Loucy (cell line): Measurements from ENCODE around the gene OR4C12.
"Not testable (repeated sequence)": the region's sequence is repeated elsewhere in the genome, so short reads cannot be mapped to it uniquely, and the experiment has no call there.

Source experiments
- H2AFZ ChIP-seq: fragments of 200-600 bp; sonication (generic); 2 replicates; pipeline ENCODE4 v1.6.0; 2016; ENCODE audit warnings: antibody characterized with exemption, mild to moderate bottlenecking, low read length, moderate library complexity
- H3F3A ChIP-seq: fragments of 200-600 bp; 2 replicates; pipeline ENCODE4 v1.6.0; 2016; ENCODE audit warnings: antibody characterized with exemption, low read depth, mild to moderate bottlenecking
- H3K27me3 ChIP-seq: fragments of 200-600 bp; sonication (generic); 2 replicates; pipeline ENCODE4 v1.6.1; 2014; ENCODE audit warnings: low read length, mild to moderate bottlenecking; ENCODE audit not compliant: insufficient read depth, poor library complexity, severe bottlenecking
- H3K36me3 ChIP-seq: fragments of 200-600 bp; sonication (generic); 2 replicates; pipeline ENCODE4 v1.6.1; 2016; ENCODE audit warnings: low read length; ENCODE audit not compliant: insufficient read depth
- H3K4me1 ChIP-seq: fragments of 200-600 bp; sonication (generic); 2 replicates; pipeline ENCODE4 v1.5.1; 2014; ENCODE audit warnings: low read length, mild to moderate bottlenecking; ENCODE audit not compliant: insufficient read depth, poor library complexity, severe bottlenecking
- H3K4me2 ChIP-seq: fragments of 200-600 bp; sonication (generic); 2 replicates; pipeline ENCODE4 v1.6.0; 2014; ENCODE audit warnings: antibody characterized with exemption, low read length, low read depth, mild to moderate bottlenecking; ENCODE audit not compliant: poor library complexity, severe bottlenecking
- H3K4me3 ChIP-seq: fragments of 200-600 bp; sonication (generic); 2 replicates; pipeline ENCODE4 v1.5.1; 2014; ENCODE audit warnings: low read length, mild to moderate bottlenecking, mixed read lengths; ENCODE audit not compliant: poor library complexity, severe bottlenecking
- H3K79me2 ChIP-seq: fragments of 200-600 bp; sonication (generic); 2 replicates; pipeline ENCODE4 v1.6.1; 2014; ENCODE audit warnings: low read length; ENCODE audit not compliant: insufficient read depth
- H3K9ac ChIP-seq: fragments of 200-600 bp; sonication (generic); 2 replicates; pipeline ENCODE4 v1.6.0; 2014; ENCODE audit warnings: mild to moderate bottlenecking, low read depth, low read length, moderate library complexity; ENCODE audit not compliant: poor library complexity, severe bottlenecking
- H3K9me2 ChIP-seq: fragments of 200-600 bp; sonication (generic); replicated peaks from 2 replicates; pipeline ENCODE4 v1.6.1; 2016; ENCODE audit warnings: low read depth, low read length, mixed read lengths
- H3K9me3 ChIP-seq: fragments of 200-600 bp; sonication (generic); 2 replicates; pipeline ENCODE4 v1.6.1; 2014; ENCODE audit warnings: mild to moderate bottlenecking, antibody characterized with exemption, low read length, low read depth; ENCODE audit not compliant: insufficient read depth
- H4K20me1 ChIP-seq: fragments of 200-600 bp; sonication (generic); 2 replicates; pipeline ENCODE4 v1.6.0; 2014; ENCODE audit warnings: antibody characterized with exemption, low read length, mild to moderate bottlenecking; ENCODE audit not compliant: insufficient read depth, poor library complexity, severe bottlenecking
- CTCF ChIP-seq: fragments of 200-600 bp; sonication (generic); conservative IDR thresholded peaks from 2 replicates; pipeline ENCODE4 v1.5.1; 2014; ENCODE audit warnings: mild to moderate bottlenecking, antibody characterized with exemption, low read length
- EZH2phosphoT487 ChIP-seq: fragments of 200-600 bp; IDR thresholded peaks from 2 replicates; pipeline ENCODE4 v1.6.1; 2018; ENCODE audit warnings: antibody characterized with exemption, mild to moderate bottlenecking, moderate library complexity, borderline replicate concordance

OR4C12 gene

GRCh38 chr11:49952091-49952490, 30.2 kb downstream of the OR4C12 start, which contains the start of gene OR4C13:
Gene OR4C13 (plus strand): TSS chr11:49952391. CDS start chr11:49952423, 32 bp downstream.
- H3K4me1 ChIP-seq, result no peaks in the 10 kb centered on the region
- H3F3A ChIP-seq, result no peaks in the 10 kb centered on the region

GRCh38 chr11:49948701-49949100, 33.6 kb downstream of the OR4C12 start:
- H3K36me3 ChIP-seq, H3K79me2 ChIP-seq, H3K4me1 ChIP-seq: not testable (repeated sequence)

More at GRCh38 chr11:49952091-49952490, 30.2 kb downstream of the OR4C12 start, which contains the start of gene OR4C13:
- no peaks in the 10 kb centered on the region for H3K9me2 ChIP-seq
- TF ChIP-seq EZH2phosphoT487 (no peak), CTCF (no peak)
- no peaks in the 10 kb centered on the region for H3K36me3 ChIP-seq
- no peak within 1 kb of the TSS for H3K4me3 ChIP-seq
- H2AFZ ChIP-seq, result no peak within 1 kb of the TSS
- H4K20me1 ChIP-seq, result no peaks in the 10 kb centered on the region
- H3K9me3 ChIP-seq, result no peaks in the 10 kb centered on the region
- H3K4me2 ChIP-seq, result no peak within 1 kb of the TSS
- H3K9ac ChIP-seq, result no peak within 1 kb of the TSS
- H3K79me2 ChIP-seq, result no peaks in the 10 kb centered on the region
- H3K27me3 ChIP-seq, result no peaks in the 10 kb centered on the region

More at GRCh38 chr11:49948701-49949100, 33.6 kb downstream of the OR4C12 start:
- H3K9me2 ChIP-seq, H3K27me3 ChIP-seq, H2AFZ ChIP-seq, H3F3A ChIP-seq, H3K9ac ChIP-seq, H4K20me1 ChIP-seq, H3K4me3 ChIP-seq, H3K4me2 ChIP-seq, H3K9me3 ChIP-seq: not testable (repeated sequence)
